Stimulated activated memory B cell treated with anti-CD40 and anti-IgM and Interleukin-4, amounts not matched to agents 10 μg/mL and 1 μg/mL and 100 μg/mL, for 72 hours (primary cell): ENCODE data around the gene TNFAIP8L3.

Experiments
- ATAC-seq: fragments of 150-1000 bp; cut with Tn5 transposase; 2 replicates; pipeline ENCODE4 v1.10.0; 2021
- H3K27ac Mint-ChIP-seq: one replicate; pipeline ENCODE4 v1.8.0; 2022; ENCODE audit warnings: mild to moderate bottlenecking, mixed read lengths
- H3K27me3 Mint-ChIP-seq: one replicate; pipeline ENCODE4 v1.8.0; 2022; ENCODE audit warnings: mixed read lengths
- H3K36me3 Mint-ChIP-seq: one replicate; pipeline ENCODE4 v1.8.0; 2022; ENCODE audit warnings: mixed read lengths
- H3K4me1 Mint-ChIP-seq: one replicate; pipeline ENCODE4 v1.8.0; 2022; ENCODE audit warnings: mixed read lengths
- H3K4me3 Mint-ChIP-seq: one replicate; pipeline ENCODE4 v1.8.0; 2022; ENCODE audit warnings: mild to moderate bottlenecking, moderate library complexity, mixed read lengths
- H3K9me3 Mint-ChIP-seq: one replicate; pipeline ENCODE4 v1.8.0; 2022; ENCODE audit warnings: mixed read lengths

The TNFAIP8L3 gene

DNA sequence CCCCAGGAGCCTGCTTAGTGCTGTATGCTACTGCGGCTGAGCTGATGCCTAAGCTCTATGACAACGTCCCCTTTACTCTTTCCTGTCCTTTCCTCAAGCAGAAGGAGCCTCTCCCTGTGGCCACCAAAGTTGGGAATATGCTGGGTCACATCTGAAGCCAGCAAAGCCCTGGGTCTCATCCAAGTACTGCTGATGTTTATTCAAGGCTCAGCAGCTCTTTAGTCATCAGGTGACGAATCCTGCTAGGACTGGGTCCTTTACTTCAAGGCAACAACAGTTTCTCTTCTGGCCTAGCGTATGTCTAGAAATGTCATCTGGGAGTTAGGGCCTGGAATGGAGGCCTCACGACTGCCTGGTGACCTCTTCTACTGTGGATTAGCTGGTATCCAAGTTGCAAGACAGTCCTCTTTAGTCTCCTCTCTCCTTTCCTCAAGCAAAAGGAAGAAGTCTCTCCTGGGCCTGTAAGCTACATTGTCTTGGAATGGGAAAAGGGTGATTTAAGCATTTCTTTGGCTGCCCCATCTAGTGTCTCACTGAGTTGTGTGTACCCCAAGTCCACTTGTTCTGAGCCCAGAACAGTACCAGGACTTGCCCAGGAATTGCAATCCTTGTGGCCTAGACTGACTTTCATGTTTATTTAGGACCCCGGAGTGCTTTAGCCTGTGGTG, 63.9 kb downstream of the TNFAIP8L3 start:
- H3K36me3 Mint-ChIP-seq, result peaks cover 6% of the 10 kb centered on the region
- no peak overlapping the region for H3K27ac Mint-ChIP-seq
- no peaks in the 10 kb centered on the region for H3K9me3 Mint-ChIP-seq
- no peak overlapping the region for H3K4me3 Mint-ChIP-seq
- H3K27me3 Mint-ChIP-seq, result no peaks in the 10 kb centered on the region
- ATAC-seq, result no peak
- H3K4me1 Mint-ChIP-seq, result no peaks in the 10 kb centered on the region

DNA sequence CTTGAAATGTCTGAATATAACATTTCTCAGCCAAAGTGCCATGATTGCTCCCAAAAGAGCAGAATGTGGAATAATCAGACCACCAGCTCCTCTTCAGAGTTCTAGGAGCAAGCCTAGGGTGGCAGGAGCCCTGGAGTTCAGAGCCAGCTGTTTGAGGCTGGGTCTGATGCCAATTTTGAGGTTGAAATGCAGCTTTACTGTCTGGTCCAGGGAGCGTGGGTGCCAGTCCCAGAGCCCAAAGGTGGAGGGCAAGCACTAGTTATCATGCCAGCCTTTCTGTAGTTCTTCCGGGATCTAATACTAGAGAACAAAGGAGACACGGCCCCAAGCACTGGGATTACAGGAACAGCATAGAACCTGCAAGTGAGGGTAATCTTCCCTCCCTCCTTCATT, 69.3 kb downstream of the TNFAIP8L3 start:
- Mint-ChIP-seq H3K9me3 (no peaks in the 10 kb centered on the region), H3K4me1 (no peaks in the 10 kb centered on the region), H3K27me3 (no peaks in the 10 kb centered on the region), H3K4me3 (no peak overlapping the region), H3K27ac (no peak overlapping the region), H3K36me3 (peaks cover 28% of the 10 kb centered on the region)
- ATAC-seq, result no peak

DNA sequence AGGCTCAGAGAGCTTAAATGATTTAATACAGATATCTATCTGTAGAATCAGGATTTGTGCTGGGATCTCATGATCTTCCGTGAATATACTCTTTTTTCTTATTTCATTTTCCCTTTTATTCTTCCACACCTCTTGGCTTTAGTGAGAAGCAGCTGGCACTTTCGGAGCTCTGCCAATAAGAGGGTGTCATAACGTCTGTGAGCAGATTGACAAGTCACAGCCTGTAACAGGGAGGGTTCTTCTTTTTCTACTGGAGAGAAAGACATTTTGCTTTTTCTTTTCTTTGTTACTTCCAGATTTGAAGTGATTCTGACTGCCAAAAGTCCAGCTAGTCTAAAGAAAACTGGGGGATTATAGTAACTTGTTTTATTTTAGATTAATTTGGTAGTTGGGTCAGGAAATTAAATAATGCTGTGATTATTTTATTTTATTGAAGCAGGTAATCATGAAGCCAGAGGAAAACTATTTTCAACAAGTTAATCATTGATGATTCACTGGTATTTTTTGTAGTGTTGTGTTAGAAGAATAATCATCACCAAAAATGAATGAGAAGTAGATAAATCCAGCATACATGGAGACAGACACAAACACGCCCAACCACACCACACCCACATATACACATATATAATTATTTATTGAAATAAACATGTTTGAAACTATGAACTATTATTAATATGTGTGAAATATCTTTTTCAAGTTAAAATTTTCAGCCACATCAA, 69.8 kb downstream of the TNFAIP8L3 start:
- Mint-ChIP-seq H3K36me3 (peaks cover 34% of the 10 kb centered on the region), H3K4me1 (no peaks in the 10 kb centered on the region), H3K4me3 (no peak overlapping the region), H3K9me3 (peaks cover under 1% of the 10 kb centered on the region), H3K27me3 (no peaks in the 10 kb centered on the region), H3K27ac (no peak overlapping the region)
- ATAC-seq, result no peak

DNA sequence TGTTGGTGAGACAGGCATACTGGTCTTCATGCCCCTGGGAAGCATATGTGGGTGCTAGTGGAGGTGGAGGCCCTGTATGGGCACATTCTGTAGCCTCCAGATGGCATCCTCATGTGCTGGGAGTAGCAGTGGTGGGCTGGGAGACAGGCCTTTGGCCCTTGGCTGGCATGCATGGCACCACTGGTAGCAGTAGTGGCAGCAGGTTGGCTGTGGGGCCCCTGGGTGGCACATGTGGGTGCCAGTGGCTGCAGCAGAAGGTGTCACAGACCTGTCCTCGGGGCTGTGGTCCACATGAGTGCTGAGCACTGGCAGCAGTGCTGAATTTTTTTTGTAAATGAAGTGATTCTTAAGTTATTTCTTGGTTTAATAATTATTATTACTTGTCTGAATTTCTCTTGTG, 71.2 kb downstream of the TNFAIP8L3 start:
- Mint-ChIP-seq H3K27ac (no peak overlapping the region), H3K27me3 (no peaks in the 10 kb centered on the region), H3K4me1 (no peaks in the 10 kb centered on the region), H3K9me3 (peaks cover 8% of the 10 kb centered on the region), H3K36me3 (peaks cover 46% of the 10 kb centered on the region), H3K4me3 (no peak overlapping the region)
- ATAC-seq, result no peak

DNA sequence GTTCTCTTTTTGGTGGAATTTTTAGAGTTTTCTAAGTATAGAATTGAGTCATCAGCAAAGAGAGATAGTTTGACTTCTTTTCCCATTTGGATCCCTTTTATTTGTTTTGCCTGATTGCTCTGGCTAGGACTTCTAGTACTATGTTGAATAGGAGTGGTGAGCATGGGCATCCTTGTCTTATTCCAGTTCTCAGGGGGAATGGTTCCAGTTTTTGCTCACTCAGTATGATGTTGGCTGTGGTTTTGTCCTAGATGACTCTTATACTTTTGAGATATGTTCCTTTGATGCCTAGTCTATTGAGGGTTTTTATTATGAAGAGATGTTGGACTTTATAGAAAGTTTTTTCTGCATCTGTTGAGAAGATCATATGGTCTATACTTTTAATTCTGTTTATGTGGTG, 72.5 kb downstream of the TNFAIP8L3 start:
- peaks cover 8% of the 10 kb centered on the region for H3K9me3 Mint-ChIP-seq
- no peak for ATAC-seq
- no peak overlapping the region for H3K4me3 Mint-ChIP-seq
- no peaks in the 10 kb centered on the region for H3K4me1 Mint-ChIP-seq
- H3K27me3 Mint-ChIP-seq, result no peaks in the 10 kb centered on the region
- no peak overlapping the region for H3K27ac Mint-ChIP-seq
- H3K36me3 Mint-ChIP-seq, result peaks cover 40% of the 10 kb centered on the region

DNA sequence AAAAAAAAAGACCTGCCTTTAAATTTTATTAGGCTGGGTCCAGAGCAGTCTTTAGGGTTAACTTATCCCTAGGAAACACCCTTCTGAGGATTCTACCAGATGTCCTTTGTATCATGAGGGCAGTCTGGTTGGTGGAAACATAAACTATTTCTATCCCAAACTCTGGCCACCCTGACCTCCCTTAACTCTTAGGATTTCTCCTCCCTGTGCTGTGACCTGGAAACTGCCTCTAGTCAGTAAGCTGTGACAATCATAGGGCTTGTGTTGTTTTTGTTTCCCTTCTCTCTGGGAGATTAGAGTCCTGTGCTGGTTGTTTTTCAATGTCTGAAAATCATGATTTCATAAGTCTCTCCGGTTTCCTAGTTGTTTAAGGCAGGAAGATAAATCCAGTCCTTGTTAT, 78.1 kb downstream of the TNFAIP8L3 start:
- Mint-ChIP-seq H3K27ac (no peak overlapping the region), H3K4me3 (no peak overlapping the region), H3K36me3 (peaks cover 35% of the 10 kb centered on the region), H3K27me3 (no peaks in the 10 kb centered on the region), H3K4me1 (no peaks in the 10 kb centered on the region), H3K9me3 (peaks cover 8% of the 10 kb centered on the region)
- no peak for ATAC-seq

DNA sequence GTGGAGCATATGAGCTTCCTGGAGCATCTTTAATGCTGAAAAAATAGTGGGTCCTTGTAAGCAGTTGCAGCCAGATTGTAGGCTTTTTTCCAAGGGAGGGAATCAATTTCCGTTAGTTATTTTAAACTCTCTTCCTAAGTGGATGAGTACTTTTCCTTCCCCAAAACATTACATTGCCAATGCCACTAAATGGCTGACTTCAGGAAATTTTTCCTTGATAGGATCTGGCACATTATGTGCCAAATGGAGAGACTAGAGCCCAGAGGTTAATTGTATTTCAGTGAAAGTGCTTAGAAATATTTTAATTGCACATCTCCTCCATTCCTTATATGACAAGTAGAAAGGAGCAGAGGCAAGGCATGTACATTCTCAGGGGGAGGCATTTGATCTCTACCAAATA, 83.5 kb downstream of the TNFAIP8L3 start:
- Mint-ChIP-seq H3K4me1 (no peaks in the 10 kb centered on the region), H3K27me3 (no peaks in the 10 kb centered on the region), H3K27ac (no peak overlapping the region), H3K36me3 (peaks cover 57% of the 10 kb centered on the region), H3K9me3 (peaks cover 12% of the 10 kb centered on the region), H3K4me3 (no peak overlapping the region)
- no peak for ATAC-seq

DNA sequence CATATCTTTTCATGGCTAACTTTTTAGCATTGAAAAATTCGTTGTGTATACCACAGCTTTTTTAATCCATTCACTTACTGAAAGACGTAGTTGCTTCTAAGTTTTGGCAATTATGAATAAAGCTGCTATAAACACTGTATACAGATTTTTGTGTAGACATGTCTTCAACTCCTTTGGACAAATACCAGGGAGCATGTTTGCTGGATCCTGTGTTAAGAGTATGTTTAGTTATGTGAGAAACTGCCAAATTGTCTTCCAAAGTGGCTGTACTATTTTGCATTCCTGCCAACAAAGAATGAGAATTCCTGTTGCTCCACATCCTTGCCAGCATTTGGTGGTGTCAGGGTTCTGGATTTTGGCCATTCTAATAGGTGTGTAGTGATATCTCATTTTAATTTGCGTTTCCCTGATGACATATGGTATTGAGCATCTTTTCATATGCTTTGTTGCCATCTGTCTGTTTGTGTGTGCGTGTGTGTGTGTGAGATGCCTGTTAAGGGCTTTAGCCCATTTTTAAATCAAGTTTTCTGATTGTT, 87.5 kb downstream of the TNFAIP8L3 start:
- peaks cover 67% of the 10 kb centered on the region for H3K36me3 Mint-ChIP-seq
- no peak overlapping the region for H3K27ac Mint-ChIP-seq
- H3K4me3 Mint-ChIP-seq, result no peak overlapping the region
- no peak for ATAC-seq
- no peaks in the 10 kb centered on the region for H3K27me3 Mint-ChIP-seq
- H3K9me3 Mint-ChIP-seq, result peaks cover 12% of the 10 kb centered on the region
- H3K4me1 Mint-ChIP-seq, result no peaks in the 10 kb centered on the region
